ENCODE measurements around the gene MYMX. TPM values are rescaled to one million over a fixed set of nuclear protein-coding genes. Genes with fewer than 3 reads are reported as not detected.

Gene MYMX
- total and polyA plus RNA-seq, 4 donors: 0.22 TPM; not detected in 3

GRCh38 chr6:44199883-44200282, 16.8 kb upstream of the MYMX start:
- no peaks in the 10 kb centered on the region for H3K27me3 ChIP-seq (ENCODE audit: control insufficient read depth, insufficient read depth, low read length)
- H3K27ac ChIP-seq (ENCODE audit: low read depth, low read length): no peak overlapping the region
- WGBS (ENCODE audit: insufficient coverage): no CpG with 5 or more reads among the region's 4 CpGs
- H3K4me1 ChIP-seq (ENCODE audit: control insufficient read depth, insufficient read depth, low read length): peaks cover 9% of the 10 kb centered on the region
- H3K36me3 ChIP-seq (ENCODE audit: control insufficient read depth, insufficient read depth, low read length): no peaks in the 10 kb centered on the region
- no peak for DNase-seq (ENCODE audit: low read depth in 4 of 6, low spot score in 6 of 6)
- H3K4me3 ChIP-seq (ENCODE audit: low read depth, low read length): no peak overlapping the region
- H3K9me3 ChIP-seq (ENCODE audit: control insufficient read depth, insufficient read depth, low read length): no peaks in the 10 kb centered on the region

- 84% methylated on average over 2 of the region's 3 CpGs for WGBS (ENCODE audit: insufficient coverage)
- no peaks in the 10 kb centered on the region for H3K9me3 ChIP-seq (ENCODE audit: control insufficient read depth, insufficient read depth, low read length)
- no peak overlapping the region for H3K27ac ChIP-seq (ENCODE audit: low read depth, low read length)
- H3K4me1 ChIP-seq (ENCODE audit: control insufficient read depth, insufficient read depth, low read length): peaks cover 9% of the 10 kb centered on the region
- no peak overlapping the region for H3K4me3 ChIP-seq (ENCODE audit: low read depth, low read length)
- H3K36me3 ChIP-seq (ENCODE audit: control insufficient read depth, insufficient read depth, low read length): no peaks in the 10 kb centered on the region
- no peaks in the 10 kb centered on the region for H3K27me3 ChIP-seq (ENCODE audit: control insufficient read depth, insufficient read depth, low read length)
- DNase-seq (ENCODE audit: low read depth in 4 of 6, low spot score in 6 of 6): no peak
These were observed 15.5 kb upstream of the MYMX start for GRCh38 chr6:44201200-44201599.

GRCh38 chr6:44201638-44202303, 15.0 kb upstream of the MYMX start:
- H3K9me3 ChIP-seq (ENCODE audit: control insufficient read depth, insufficient read depth, low read length): no peaks in the 10 kb centered on the region
- H3K4me3 ChIP-seq (ENCODE audit: low read depth, low read length): no peak overlapping the region
- no peaks in the 10 kb centered on the region for H3K36me3 ChIP-seq (ENCODE audit: control insufficient read depth, insufficient read depth, low read length)
- H3K27me3 ChIP-seq (ENCODE audit: control insufficient read depth, insufficient read depth, low read length): no peaks in the 10 kb centered on the region
- peaks cover 9% of the 10 kb centered on the region for H3K4me1 ChIP-seq (ENCODE audit: control insufficient read depth, insufficient read depth, low read length)
- H3K27ac ChIP-seq (ENCODE audit: low read depth, low read length): no peak overlapping the region
- 73% methylated on average over 11 of the region's 11 CpGs for whole genome bisulfite sequencing (ENCODE audit: insufficient coverage)
- no peak for DNase-seq (ENCODE audit: low read depth in 4 of 6, low spot score in 6 of 6)

GRCh38 chr6:44202332-44202971, 14.3 kb upstream of the MYMX start:
- DNase-seq (ENCODE audit: low read depth in 4 of 6, low spot score in 6 of 6): no peak
- no peak overlapping the region for H3K27ac ChIP-seq (ENCODE audit: low read depth, low read length)
- no peaks in the 10 kb centered on the region for H3K9me3 ChIP-seq (ENCODE audit: control insufficient read depth, insufficient read depth, low read length)
- H3K4me1 ChIP-seq (ENCODE audit: control insufficient read depth, insufficient read depth, low read length): peaks cover 9% of the 10 kb centered on the region
- H3K27me3 ChIP-seq (ENCODE audit: control insufficient read depth, insufficient read depth, low read length): no peaks in the 10 kb centered on the region
- WGBS (ENCODE audit: insufficient coverage): 79% methylated on average over 4 of the region's 4 CpGs
- no peak overlapping the region for H3K4me3 ChIP-seq (ENCODE audit: low read depth, low read length)
- no peaks in the 10 kb centered on the region for H3K36me3 ChIP-seq (ENCODE audit: control insufficient read depth, insufficient read depth, low read length)

DNA sequence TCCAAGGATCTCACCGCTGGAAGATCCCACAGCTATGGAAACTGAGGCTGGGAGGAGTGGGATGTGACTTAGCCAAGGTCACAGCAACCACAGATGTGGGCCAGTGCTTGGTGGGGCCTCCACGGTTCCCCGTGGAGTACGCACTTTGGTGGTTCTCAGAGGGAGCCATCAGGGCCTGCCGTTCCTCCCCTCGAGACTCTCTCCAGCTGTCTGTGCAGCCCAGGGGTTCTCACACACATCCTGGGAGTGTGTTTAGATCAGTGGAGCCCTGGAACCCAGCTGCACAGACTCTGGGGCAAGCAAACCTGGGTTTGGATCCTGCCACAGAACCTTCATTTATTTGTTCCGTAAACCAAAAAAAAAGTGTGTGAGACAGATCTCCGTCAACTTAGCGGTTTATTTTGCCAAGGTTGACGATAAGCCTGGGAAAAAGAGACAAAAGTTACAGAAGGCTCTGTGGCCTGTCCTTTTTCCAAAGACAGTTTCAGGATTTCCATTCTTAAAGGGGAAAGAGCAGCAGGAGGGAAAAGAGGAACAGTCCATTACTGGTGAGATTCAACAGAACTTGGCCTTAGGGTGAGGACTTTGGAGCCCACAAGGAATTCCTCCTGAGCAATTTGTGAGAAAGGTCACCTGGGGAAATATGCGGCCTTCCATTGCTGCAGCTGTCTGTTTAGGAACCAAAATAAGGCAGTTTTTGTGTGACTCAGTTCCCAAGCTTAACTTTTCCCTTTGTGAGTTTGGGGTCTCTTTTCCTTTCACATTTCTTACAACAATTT, 13.6 kb upstream of the MYMX start:
- H3K27ac ChIP-seq (ENCODE audit: low read depth, low read length): no peak overlapping the region

GRCh38 chr6:44203955-44204354, 12.8 kb upstream of the MYMX start:
- Histone ChIP-seq H3K4me3 (ENCODE audit: low read depth, low read length) (no peak overlapping the region), H3K9me3 (ENCODE audit: control insufficient read depth, insufficient read depth, low read length) (no peaks in the 10 kb centered on the region), H3K27me3 (ENCODE audit: control insufficient read depth, insufficient read depth, low read length) (no peaks in the 10 kb centered on the region), H3K27ac (ENCODE audit: low read depth, low read length) (no peak overlapping the region), H3K4me1 (ENCODE audit: control insufficient read depth, insufficient read depth, low read length) (peaks cover 9% of the 10 kb centered on the region), H3K36me3 (ENCODE audit: control insufficient read depth, insufficient read depth, low read length) (no peaks in the 10 kb centered on the region)
- 98% methylated on average over 6 of the region's 6 CpGs for WGBS (ENCODE audit: insufficient coverage)
- DNase-seq (ENCODE audit: low read depth in 4 of 6, low spot score in 6 of 6): no peak

More for the DNA sequence above, 13.6 kb upstream of the MYMX start:
- no peak for DNase-seq (ENCODE audit: low read depth in 4 of 6, low spot score in 6 of 6)
- no peaks in the 10 kb centered on the region for H3K27me3 ChIP-seq (ENCODE audit: control insufficient read depth, insufficient read depth, low read length)
- H3K4me1 ChIP-seq (ENCODE audit: control insufficient read depth, insufficient read depth, low read length): peaks cover 9% of the 10 kb centered on the region
- no peaks in the 10 kb centered on the region for H3K9me3 ChIP-seq (ENCODE audit: control insufficient read depth, insufficient read depth, low read length)
- 77% methylated on average over 11 of the region's 11 CpGs for WGBS (ENCODE audit: insufficient coverage)
- no peak overlapping the region for H3K4me3 ChIP-seq (ENCODE audit: low read depth, low read length)
- no peaks in the 10 kb centered on the region for H3K36me3 ChIP-seq (ENCODE audit: control insufficient read depth, insufficient read depth, low read length)

DNA sequence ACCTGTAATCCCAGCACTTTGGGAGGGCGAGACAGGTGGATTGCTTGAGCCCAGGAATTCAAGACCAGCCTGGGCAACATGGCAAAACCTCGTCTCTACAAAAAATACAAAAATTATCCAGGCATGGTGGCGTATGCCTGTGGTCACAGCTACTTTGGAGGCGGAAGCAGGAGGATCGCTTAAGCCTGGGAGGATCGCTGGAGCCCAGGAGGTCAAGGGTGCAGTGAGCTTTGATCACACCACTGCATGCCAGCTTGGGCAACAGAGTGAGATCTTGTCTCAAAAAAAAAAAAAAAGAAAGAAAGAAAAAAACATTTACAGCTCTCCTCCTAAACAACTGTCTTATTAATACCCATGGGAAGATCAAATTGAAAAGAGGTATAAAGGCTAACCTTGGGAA, 8.8 kb upstream of the MYMX start:
- H3K27me3 ChIP-seq (ENCODE audit: control insufficient read depth, insufficient read depth, low read length): no peaks in the 10 kb centered on the region
- no peak overlapping the region for H3K4me3 ChIP-seq (ENCODE audit: low read depth, low read length)
- no peaks in the 10 kb centered on the region for H3K36me3 ChIP-seq (ENCODE audit: control insufficient read depth, insufficient read depth, low read length)
- 82% methylated on average over 5 of the region's 6 CpGs for WGBS (ENCODE audit: insufficient coverage)
- H3K27ac ChIP-seq (ENCODE audit: low read depth, low read length): no peak overlapping the region
- DNase-seq (ENCODE audit: low read depth in 4 of 6, low spot score in 6 of 6): no peak
- no peaks in the 10 kb centered on the region for H3K4me1 ChIP-seq (ENCODE audit: control insufficient read depth, insufficient read depth, low read length)
- H3K9me3 ChIP-seq (ENCODE audit: control insufficient read depth, insufficient read depth, low read length): no peaks in the 10 kb centered on the region

DNA sequence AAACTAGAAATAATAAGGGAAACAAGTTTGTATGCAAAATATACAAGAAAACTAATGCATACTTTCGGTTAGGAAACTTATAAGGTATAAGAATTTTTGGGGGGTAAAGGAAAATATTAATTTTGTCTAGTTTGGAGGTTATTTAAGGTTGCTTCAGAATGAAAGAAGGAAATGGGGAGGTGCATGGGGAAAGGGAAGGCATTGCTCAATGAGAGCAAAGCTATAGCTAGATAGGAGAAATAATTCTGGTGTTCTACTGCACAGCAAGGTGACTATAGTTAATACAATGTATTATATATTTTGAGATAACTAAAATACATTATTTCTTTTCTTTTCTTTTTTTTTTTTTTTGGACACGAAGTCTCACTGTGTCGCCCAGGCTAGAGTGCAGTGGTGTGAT, 5.4 kb upstream of the MYMX start:
- Histone ChIP-seq H3K27ac (ENCODE audit: low read depth, low read length) (no peak overlapping the region), H3K27me3 (ENCODE audit: control insufficient read depth, insufficient read depth, low read length) (no peaks in the 10 kb centered on the region), H3K9me3 (ENCODE audit: control insufficient read depth, insufficient read depth, low read length) (no peaks in the 10 kb centered on the region), H3K4me3 (ENCODE audit: low read depth, low read length) (no peak overlapping the region), H3K36me3 (ENCODE audit: control insufficient read depth, insufficient read depth, low read length) (no peaks in the 10 kb centered on the region), H3K4me1 (ENCODE audit: control insufficient read depth, insufficient read depth, low read length) (no peaks in the 10 kb centered on the region)
- DNase-seq (ENCODE audit: low read depth in 4 of 6, low spot score in 6 of 6): no peak
- 100% methylated on average over 2 of the region's 3 CpGs for WGBS (ENCODE audit: insufficient coverage)

GRCh38 chr6:44214307-44214706, 2.4 kb upstream of the MYMX start:
- Histone ChIP-seq H3K27me3 (ENCODE audit: control insufficient read depth, insufficient read depth, low read length) (peaks cover 4% of the 10 kb centered on the region), H3K4me3 (ENCODE audit: low read depth, low read length) (no peak overlapping the region), H3K27ac (ENCODE audit: low read depth, low read length) (no peak overlapping the region), H3K4me1 (ENCODE audit: control insufficient read depth, insufficient read depth, low read length) (peaks cover 27% of the 10 kb centered on the region), H3K9me3 (ENCODE audit: control insufficient read depth, insufficient read depth, low read length) (no peaks in the 10 kb centered on the region), H3K36me3 (ENCODE audit: control insufficient read depth, insufficient read depth, low read length) (no peaks in the 10 kb centered on the region)
- WGBS (ENCODE audit: insufficient coverage): 96% methylated on average over 5 of the region's 6 CpGs
- no peak for DNase-seq (ENCODE audit: low read depth in 4 of 6, low spot score in 6 of 6)
